H9 (cell line): ENCODE measurements around the gene DHFR2. TPM values are rescaled to one million over a fixed set of nuclear protein-coding genes. Genes with fewer than 3 reads are reported as not detected.

Source experiments
- DNase-seq: peaks from one replicate; pipeline ENCODE4 v3.0.0-alpha.2; 2017
- H2AFZ ChIP-seq: one replicate; pipeline ENCODE4 v1.6.1; 2013; ENCODE audit warnings: mild to moderate bottlenecking, low read length, control low read depth, moderate library complexity
- H2AK5ac ChIP-seq: 2 replicates; pipeline ENCODE4 v1.6.1; 2013; ENCODE audit warnings: low read length, control low read depth, mixed read lengths; ENCODE audit not compliant: insufficient read length
- H2BK120ac ChIP-seq: one replicate; pipeline ENCODE4 v1.6.1; 2013; ENCODE audit warnings: low read depth, mild to moderate bottlenecking, low read length, control low read depth, inconsistent platforms; ENCODE audit not compliant: poor library complexity, severe bottlenecking
- H2BK12ac ChIP-seq: 2 replicates; pipeline ENCODE4 v1.6.1; 2013; ENCODE audit warnings: low read length, control low read depth, mixed read lengths, low read depth; ENCODE audit not compliant: insufficient read length
- H2BK15ac ChIP-seq: 2 replicates; pipeline ENCODE4 v1.6.1; 2013; ENCODE audit warnings: low read depth, low read length, control low read depth
- H2BK20ac ChIP-seq: one replicate; pipeline ENCODE4 v1.6.1; 2013; ENCODE audit warnings: low read depth, mild to moderate bottlenecking, low read length, control low read depth, inconsistent platforms; ENCODE audit not compliant: poor library complexity, severe bottlenecking
- H2BK5ac ChIP-seq: 2 replicates; pipeline ENCODE4 v1.6.1; 2013; ENCODE audit warnings: low read length, control low read depth, mixed read lengths; ENCODE audit not compliant: insufficient read length
- H3K14ac ChIP-seq: 2 replicates; pipeline ENCODE4 v1.6.1; 2013; ENCODE audit warnings: low read length, control low read depth; ENCODE audit not compliant: insufficient read depth
- H3K18ac ChIP-seq: 2 replicates; pipeline ENCODE4 v1.6.1; 2013; ENCODE audit warnings: low read depth, mild to moderate bottlenecking, mixed read lengths, low read length, control low read depth; ENCODE audit not compliant: insufficient read length
- H3K23ac ChIP-seq: 2 replicates; pipeline ENCODE4 v1.6.1; 2013; ENCODE audit warnings: low read length, control low read depth, mixed read lengths, low read depth; ENCODE audit not compliant: insufficient read length
- H3K23me2 ChIP-seq: 2 replicates; pipeline ENCODE4 v1.6.1; 2013; ENCODE audit warnings: low read depth, mild to moderate bottlenecking, mixed read lengths, low read length, control low read depth; ENCODE audit not compliant: insufficient read length, poor library complexity, severe bottlenecking
- H3K27ac ChIP-seq: 2 replicates; pipeline ENCODE4 v1.5.1; 2013; ENCODE audit warnings: low read length, control low read depth, mixed read lengths, low read depth; ENCODE audit not compliant: insufficient read length
- H3K27me3 ChIP-seq: 2 replicates; pipeline ENCODE4 v1.6.1; 2013; ENCODE audit warnings: low read length, control low read depth, inconsistent platforms; ENCODE audit not compliant: insufficient read depth
- H3K4ac ChIP-seq: 2 replicates; pipeline ENCODE4 v1.6.1; 2013; ENCODE audit warnings: low read depth, mild to moderate bottlenecking, control low read depth, inconsistent platforms, low read length, moderate library complexity
- H3K4me1 ChIP-seq: 2 replicates; pipeline ENCODE4 v1.6.1; 2013; ENCODE audit warnings: low read length, control low read depth, inconsistent platforms; ENCODE audit not compliant: insufficient read depth
- H3K4me2 ChIP-seq: 2 replicates; pipeline ENCODE4 v1.6.1; 2013; ENCODE audit warnings: low read length, control low read depth, mixed read lengths; ENCODE audit not compliant: insufficient read length, insufficient read depth
- H3K56ac ChIP-seq: 2 replicates; pipeline ENCODE4 v1.6.1; 2013; ENCODE audit warnings: low read depth, mild to moderate bottlenecking, mixed read lengths, low read length, control low read depth; ENCODE audit not compliant: insufficient read length
- H3K79me1 ChIP-seq: 2 replicates; pipeline ENCODE4 v1.6.1; 2013; ENCODE audit warnings: low read depth, mild to moderate bottlenecking, moderate library complexity, low read length, control low read depth, inconsistent platforms; ENCODE audit not compliant: insufficient read depth, poor library complexity, severe bottlenecking
- H3K79me2 ChIP-seq: 2 replicates; pipeline ENCODE4 v1.6.1; 2013; ENCODE audit warnings: low read length, control low read depth, inconsistent platforms; ENCODE audit not compliant: insufficient read depth
- H3K9ac ChIP-seq: 2 replicates; pipeline ENCODE4 v1.6.1; 2013; ENCODE audit warnings: low read length, control low read depth, mixed read lengths; ENCODE audit not compliant: insufficient read length; ENCODE audit errors: extremely low read depth
- H3K9me3 ChIP-seq: one replicate; pipeline ENCODE4 v1.6.1; 2013; ENCODE audit warnings: low read depth, low read length, inconsistent platforms; ENCODE audit not compliant: control insufficient read depth
- H3T11ph ChIP-seq: one replicate; pipeline ENCODE4 v1.6.1; 2013; ENCODE audit warnings: mild to moderate bottlenecking, low read length, control low read depth, inconsistent platforms
- H4K20me1 ChIP-seq: one replicate; pipeline ENCODE4 v1.6.1; 2013; ENCODE audit not compliant: control insufficient read depth, insufficient read length, insufficient read depth
- H4K5ac ChIP-seq: 2 replicates; pipeline ENCODE4 v1.6.1; 2013; ENCODE audit warnings: low read depth, mild to moderate bottlenecking, mixed read lengths, low read length, control low read depth; ENCODE audit not compliant: insufficient read length
- H4K8ac ChIP-seq: replicated peaks from 2 replicates; pipeline ENCODE4 v1.6.1; 2013; ENCODE audit warnings: low read length, control low read depth, mixed read lengths, low read depth; ENCODE audit not compliant: insufficient read length
- H4K91ac ChIP-seq: 2 replicates; pipeline ENCODE4 v1.6.1; 2013; ENCODE audit warnings: low read depth, mild to moderate bottlenecking, moderate library complexity, mixed read lengths, low read length, control low read depth; ENCODE audit not compliant: insufficient read length
- H3K27ac Mint-ChIP-seq, 3 experiments: 2 replicates in 2 of 3; 3 replicates in 1 of 3; pipeline ENCODE4 v1.8.0; 2020 to 2021; ENCODE audit warnings: mixed read lengths in 3 of 3, mild to moderate bottlenecking in 1 of 3, moderate library complexity in 1 of 3
- H3K27me3 Mint-ChIP-seq: 2 replicates; pipeline ENCODE4 v1.8.0; 2021; ENCODE audit warnings: low read depth, mild to moderate bottlenecking, moderate library complexity, mixed read lengths
- H3K36me3 Mint-ChIP-seq, 3 experiments: 2 replicates in 2 of 3; 3 replicates in 1 of 3; pipeline ENCODE4 v1.8.0; 2020 to 2021; ENCODE audit warnings: low read depth in 3 of 3, mixed read lengths in 3 of 3; ENCODE audit not compliant: insufficient read depth in 1 of 3
- H3K4me1 Mint-ChIP-seq, 2 experiments: 2 replicates each; pipeline ENCODE4 v1.8.0; 2020; ENCODE audit warnings: mixed read lengths in 2 of 2
- H3K4me3 Mint-ChIP-seq, 2 experiments: 2 replicates in 1 of 2; 3 replicates in 1 of 2; pipeline ENCODE4 v1.8.0; 2020 to 2021; ENCODE audit warnings: mild to moderate bottlenecking in 2 of 2, mixed read lengths in 2 of 2, moderate library complexity in 1 of 2
- H3K9me3 Mint-ChIP-seq, 2 experiments: 2 replicates in 1 of 2; 3 replicates in 1 of 2; pipeline ENCODE4 v1.8.0; 2020; ENCODE audit warnings: mild to moderate bottlenecking in 2 of 2, mixed read lengths in 2 of 2, moderate library complexity in 1 of 2
- WGBS: extraction: QIAGEN DNeasy Blood & Tissue Kit; methylation state at CpG from one replicate; pipeline ENCODE4 v1.1.7; 2013; ENCODE audit warnings: missing lambda C conversion rate, low lambda C conversion rate, mixed read lengths; ENCODE audit not compliant: insufficient read length; ENCODE audit errors: extremely low coverage; 5-methylcytosine and 5-hydroxymethylcytosine counted together
- total RNA-seq: library from RNA; stranded (reverse); gene quantifications from 2 replicates; pipeline ENCODE4 v1.2.1, GENCODE V29; 2021
- TF ChIP-seq, protein P1 (sequence below): fragments of 200-600 bp; sonication (generic); conservative IDR thresholded peaks from 3 replicates; pipeline ENCODE4 v1.8.0; 2021; ENCODE audit warnings: antibody characterized with exemption, mild to moderate bottlenecking

Gene DHFR2
- total RNA-seq, 1 experiment from 2014 or later, result 1.6 TPM

- Mint-ChIP-seq H3K9me3 (no peaks in the 10 kb centered on the region), H3K27ac (peak overlapping the region in 1 of 3 experiments; percentile 47; a peak in 1 of 7 replicates), H3K4me1 (no peaks in the 10 kb centered on the region), H3K4me3 (no peak overlapping the region), H3K27me3 (no peaks in the 10 kb centered on the region), H3K36me3 (peaks cover 0 to 7% (median under 1%) of the 10 kb centered on the region in 3 experiments; a peak in 4 of 7 replicates)
- Histone ChIP-seq H3K79me2 (no peaks in the 10 kb centered on the region), H4K8ac (no peak overlapping the region), H3K23me2 (no peaks in the 10 kb centered on the region), H4K5ac (no peak overlapping the region), H3K27me3 (no peaks in the 10 kb centered on the region), H2AK5ac (no peak overlapping the region), H2BK20ac (no peak overlapping the region), H2BK5ac (no peak overlapping the region), H3K56ac (no peak overlapping the region), H3K79me1 (no peaks in the 10 kb centered on the region), H2BK15ac (no peak overlapping the region), H4K20me1 (no peaks in the 10 kb centered on the region), H2AFZ (no peak overlapping the region), H3K14ac (no peak overlapping the region), H3K4ac (no peak overlapping the region), H3K9me3 (no peaks in the 10 kb centered on the region), H3K18ac (no peak overlapping the region), H3K4me2 (no peak overlapping the region), H4K91ac (no peak overlapping the region), H2BK120ac (no peak overlapping the region), H3K23ac (no peak overlapping the region), H3K4me1 (no peaks in the 10 kb centered on the region), H2BK12ac (no peak overlapping the region), H3K9ac (no peak overlapping the region), H3T11ph (no peak overlapping the region), H3K27ac (no peak overlapping the region)
- no CpG with 5 or more reads among the region's 1 CpG for WGBS
- TF ChIP-seq, protein P1, sequence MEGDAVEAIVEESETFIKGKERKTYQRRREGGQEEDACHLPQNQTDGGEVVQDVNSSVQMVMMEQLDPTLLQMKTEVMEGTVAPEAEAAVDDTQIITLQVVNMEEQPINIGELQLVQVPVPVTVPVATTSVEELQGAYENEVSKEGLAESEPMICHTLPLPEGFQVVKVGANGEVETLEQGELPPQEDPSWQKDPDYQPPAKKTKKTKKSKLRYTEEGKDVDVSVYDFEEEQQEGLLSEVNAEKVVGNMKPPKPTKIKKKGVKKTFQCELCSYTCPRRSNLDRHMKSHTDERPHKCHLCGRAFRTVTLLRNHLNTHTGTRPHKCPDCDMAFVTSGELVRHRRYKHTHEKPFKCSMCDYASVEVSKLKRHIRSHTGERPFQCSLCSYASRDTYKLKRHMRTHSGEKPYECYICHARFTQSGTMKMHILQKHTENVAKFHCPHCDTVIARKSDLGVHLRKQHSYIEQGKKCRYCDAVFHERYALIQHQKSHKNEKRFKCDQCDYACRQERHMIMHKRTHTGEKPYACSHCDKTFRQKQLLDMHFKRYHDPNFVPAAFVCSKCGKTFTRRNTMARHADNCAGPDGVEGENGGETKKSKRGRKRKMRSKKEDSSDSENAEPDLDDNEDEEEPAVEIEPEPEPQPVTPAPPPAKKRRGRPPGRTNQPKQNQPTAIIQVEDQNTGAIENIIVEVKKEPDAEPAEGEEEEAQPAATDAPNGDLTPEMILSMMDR, result no peak
- no peak for DNase-seq
These were observed 26.4 kb upstream of the DHFR2 start for GRCh38 chr3:94089126-94089525.
